ENCODE measurements around the gene HMOX1. TPM values are rescaled to one million over a fixed set of nuclear protein-coding genes. Genes with fewer than 3 reads are reported as not detected.

Gene HMOX1
- polyA plus RNA-seq, 1 donor (not counting 4 experiments of a cell fraction or from before 2014, with no cell fraction given), result 1.5 TPM

DNA sequence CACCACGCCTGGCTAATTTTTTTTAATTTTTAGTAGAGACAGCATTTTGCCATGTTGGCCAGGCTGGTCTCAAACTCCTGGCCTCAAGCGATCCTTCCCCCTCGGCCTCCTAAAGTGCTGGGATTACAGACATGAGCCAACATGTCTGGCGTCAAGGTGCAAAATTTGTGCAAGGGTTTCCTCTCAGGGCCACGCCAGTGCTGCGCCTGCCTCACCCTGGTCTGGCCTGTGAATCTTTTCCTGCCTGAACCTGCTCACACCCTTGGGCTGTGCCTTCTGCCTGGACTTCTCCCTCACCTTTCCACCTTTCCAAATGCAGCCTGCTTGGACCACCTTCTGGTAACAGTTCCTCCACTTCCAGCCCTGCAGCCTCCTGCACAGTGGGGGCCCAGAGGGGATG, 62.4 kb downstream of the HMOX1 start:
- peak; percentile 23 for DNase-seq (ENCODE audit: low read depth, low spot score)
- peak; percentile 57 for FAIRE-seq

More for the DNA sequence above, 62.4 kb downstream of the HMOX1 start:
- dilution Hi-C loops (cut with MboI; ENCODE audit: extremely low pct_ligation_motif_present, low sequenced_read_pairs), result no loop called here
- H3K9me3 ChIP-seq (ENCODE audit: control insufficient read depth, low read depth, low read length), result no peaks in the 10 kb centered on the region
- peaks cover 6% of the 10 kb centered on the region for H4K20me1 ChIP-seq (ENCODE audit: control insufficient read depth, extremely low read depth, insufficient read depth, low read length)
- no peaks in the 10 kb centered on the region for H3K36me3 ChIP-seq (ENCODE audit: control insufficient read depth in 2 of 2, extremely low read depth in 1 of 2, insufficient read depth in 2 of 2, low read length in 2 of 2)
- peaks cover 25% of the 10 kb centered on the region for H3K4me1 ChIP-seq (ENCODE audit: control insufficient read depth, extremely low read depth, insufficient read depth, low read length)
- no peak overlapping the region for H2AFZ ChIP-seq (ENCODE audit: control insufficient read depth, low read length)
- H3K4me3 ChIP-seq (ENCODE audit: control insufficient read depth in 2 of 3, extremely low read depth in 1 of 3, insufficient read depth in 2 of 3, low read depth in 1 of 3, low read length in 3 of 3), result no peak overlapping the region
- no peaks in the 10 kb centered on the region for H3K27me3 ChIP-seq (ENCODE audit: control insufficient read depth, extremely low read depth, insufficient read depth, low read length)
- no peak overlapping the region for H3K27ac ChIP-seq (ENCODE audit: control insufficient read depth, insufficient read depth, low read length)
- H3K79me2 ChIP-seq (ENCODE audit: control insufficient read depth, insufficient read depth, low read length), result no peaks in the 10 kb centered on the region
- H3K9me1 ChIP-seq (ENCODE audit: control insufficient read depth, extremely low read depth, insufficient read depth, low read length), result no peaks in the 10 kb centered on the region
- no peak for TF ChIP-seq EZH2 (IDR thresholded peaks at IDR 0.05; ENCODE audit: low read length)
- H3K9ac ChIP-seq (ENCODE audit: control insufficient read depth, extremely low read depth, insufficient read depth, low read length), result no peak overlapping the region
- H3K4me2 ChIP-seq (ENCODE audit: control insufficient read depth, extremely low read depth, insufficient read depth, low read depth, low read length), result no peak overlapping the region

Small RNAs within 50 kb of the gene (small RNA-seq; reads per million reads assigned to genes)
- gene MIR3909 (ENCODE audit: insufficient read length in 3 of 3, low read depth in 3 of 3, low replicate concordance in 1 of 3) (0 to 0.33 (median 0) reads per million in 3 experiments), gene MIR6069 (ENCODE audit: insufficient read length in 3 of 3, low read depth in 3 of 3, low replicate concordance in 1 of 3) (0 reads per million in 3 experiments)

Other genes with a start within 250 kb of the HMOX1 start
- gene HMGXB4, start 123.6 kb upstream of the HMOX1 start, polyA plus RNA-seq, result 15.4 to 22.6 TPM (median 22.4 TPM) in 3 replicates
- gene TOM1, start 81.2 kb upstream of the HMOX1 start, polyA plus RNA-seq, result 17.4 to 32.5 TPM (median 18.3 TPM) in 3 replicates
- 10.6 to 31.1 TPM (median 24.4 TPM) in 3 replicates for gene MCM5, start 19.0 kb downstream of the HMOX1 start, polyA plus RNA-seq
- 0.01 to 0.03 TPM in 2 of 3 replicates, not detected in the other for gene RASD2, start 159.7 kb downstream of the HMOX1 start, polyA plus RNA-seq
- gene MB, start 236.2 kb downstream of the HMOX1 start, polyA plus RNA-seq, result not detected in 3 replicates